Body of pancreas (tissue), 4 donors: ENCODE results near the gene COL23A1. TPM values are rescaled to one million over a fixed set of nuclear protein-coding genes. Genes with fewer than 3 reads are reported as not detected.

Experiments
- ATAC-seq: fragments of 150-250 bp; one replicate; pipeline ENCODE4 v1.9.1; 2016
- DNase-seq, 4 donors: peaks; one replicate each; pipeline ENCODE4 v3.0.0-alpha.2; 2019
- H3K27ac ChIP-seq, 4 donors: fragments of 200-600 bp; sonication (generic); 1 replicate in 3 of 4; 2 replicates in 1 of 4; pipeline versions ENCODE4 v1.5.1 to v1.6.1; 2016 to 2019; ENCODE audit warnings: mild to moderate bottlenecking in 1 of 4, mixed read lengths in 1 of 4, moderate library complexity in 1 of 4
- H3K27me3 ChIP-seq, 2 donors: fragments of 200-600 bp; sonication (generic); one replicate each; pipeline ENCODE4 v1.6.0; 2016; ENCODE audit warnings: mild to moderate bottlenecking in 1 of 2
- H3K36me3 ChIP-seq, 2 donors: fragments of 200-600 bp; sonication (generic); replicated peaks in 1 of 2; 2 replicates each; pipeline ENCODE4 v1.5.1; 2016; ENCODE audit warnings: low read depth in 2 of 2; ENCODE audit not compliant: insufficient read depth in 1 of 2
- H3K4me1 ChIP-seq: fragments of 200-600 bp; sonication (generic); one replicate; pipeline ENCODE4 v1.6.0; 2016
- H3K4me3 ChIP-seq, 2 donors: fragments of 200-600 bp; sonication (generic); 1 replicate in 1 of 2; 2 replicates in 1 of 2; pipeline ENCODE4 v1.5.1; 2016 to 2019
- H3K9me3 ChIP-seq, 3 donors: fragments of 200-600 bp; sonication (generic); 1 replicate in 2 of 3; 2 replicates in 1 of 3; pipeline ENCODE4 v1.5.1; 2016
- POLR2A ChIP-seq, 3 donors: fragments of 450-650 bp; IDR thresholded peaks; one replicate each; pipeline ENCODE4 v1.6.1; 2016; ENCODE audit warnings: antibody characterized with exemption in 3 of 3, mild to moderate bottlenecking in 2 of 3
- WGBS, 2 donors: methylation state at CpG; one replicate each; pipeline ENCODE4 v1.1.5; 2017; 5-methylcytosine and 5-hydroxymethylcytosine counted together
- intact Hi-C: fragments of 100-400 bp; cut with DNase I; formaldehyde crosslinking; loops from one replicate; pipeline ENCODE4 v1.15.1; 2023
- total RNA-seq, 2 donors: library from RNA; depleted of rRNA; stranded (reverse); fragments of >200 nt; gene quantifications; one replicate each; pipeline ENCODE4 v1.1.0, GENCODE V29; 2016
- TF ChIP-seq, protein P1 (sequence below), 7 experiments: fragments of 450-650 bp in 4 of 7; fragments of 200-600 bp in 3 of 7; sonication (generic) in 3 of 7; IDR thresholded peaks; one replicate each; pipeline ENCODE4 v1.5.1; 2016 to 2019; ENCODE audit warnings: antibody characterized with exemption in 7 of 7

The COL23A1 gene
- total RNA-seq, 2 donors from 2014 or later = not detected

DNA sequence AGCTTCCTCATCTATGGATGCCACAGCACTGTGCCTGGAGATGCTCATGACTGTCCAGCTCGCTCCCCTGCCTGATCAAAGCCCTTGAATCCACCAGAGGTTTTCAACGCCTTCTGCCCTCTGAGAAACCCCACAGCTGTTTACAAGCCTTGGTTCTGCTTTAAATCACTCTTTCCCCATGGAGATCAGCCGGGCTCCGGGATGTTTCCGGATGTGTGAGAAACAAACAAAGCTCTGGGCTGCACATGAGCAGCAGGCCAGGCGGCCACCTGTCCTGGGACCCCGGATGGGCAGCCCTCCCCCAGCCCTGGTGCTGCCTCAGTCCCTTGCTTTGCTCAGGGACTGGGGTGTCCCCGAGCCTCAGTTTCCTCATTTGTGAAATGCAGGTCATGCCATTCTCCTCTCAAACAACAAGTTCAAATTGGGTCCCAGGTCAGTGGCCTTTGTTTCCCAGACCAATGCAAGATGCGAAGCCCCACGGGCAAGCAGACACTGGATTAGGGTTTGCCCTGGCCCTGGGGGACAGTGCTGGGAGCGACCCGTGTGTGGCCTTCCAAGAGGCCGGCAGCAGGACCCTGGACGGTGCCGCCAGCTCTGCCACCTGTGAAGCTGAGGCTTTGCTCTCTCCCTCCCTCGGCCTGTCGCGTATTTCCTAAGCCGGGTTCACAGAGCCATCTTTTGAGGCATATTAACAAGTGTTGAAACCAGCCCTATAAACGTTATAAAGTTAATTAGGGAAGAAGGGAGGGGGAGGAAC lies 315.2 kb downstream of the COL23A1 start:
- no peaks in the 10 kb centered on the region for H3K36me3 ChIP-seq
- H3K27me3 ChIP-seq = no peaks in the 10 kb centered on the region
- TF ChIP-seq POLR2A (IDR thresholded peaks at IDR 0.05) = no peak
- TF ChIP-seq, protein P1, sequence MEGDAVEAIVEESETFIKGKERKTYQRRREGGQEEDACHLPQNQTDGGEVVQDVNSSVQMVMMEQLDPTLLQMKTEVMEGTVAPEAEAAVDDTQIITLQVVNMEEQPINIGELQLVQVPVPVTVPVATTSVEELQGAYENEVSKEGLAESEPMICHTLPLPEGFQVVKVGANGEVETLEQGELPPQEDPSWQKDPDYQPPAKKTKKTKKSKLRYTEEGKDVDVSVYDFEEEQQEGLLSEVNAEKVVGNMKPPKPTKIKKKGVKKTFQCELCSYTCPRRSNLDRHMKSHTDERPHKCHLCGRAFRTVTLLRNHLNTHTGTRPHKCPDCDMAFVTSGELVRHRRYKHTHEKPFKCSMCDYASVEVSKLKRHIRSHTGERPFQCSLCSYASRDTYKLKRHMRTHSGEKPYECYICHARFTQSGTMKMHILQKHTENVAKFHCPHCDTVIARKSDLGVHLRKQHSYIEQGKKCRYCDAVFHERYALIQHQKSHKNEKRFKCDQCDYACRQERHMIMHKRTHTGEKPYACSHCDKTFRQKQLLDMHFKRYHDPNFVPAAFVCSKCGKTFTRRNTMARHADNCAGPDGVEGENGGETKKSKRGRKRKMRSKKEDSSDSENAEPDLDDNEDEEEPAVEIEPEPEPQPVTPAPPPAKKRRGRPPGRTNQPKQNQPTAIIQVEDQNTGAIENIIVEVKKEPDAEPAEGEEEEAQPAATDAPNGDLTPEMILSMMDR (IDR thresholded peaks at IDR 0.05) = no peak
- H3K4me1 ChIP-seq = peaks cover 3% of the 10 kb centered on the region
- ATAC-seq (no peak), DNase-seq (no peak)
- H3K27ac ChIP-seq = no peak overlapping the region
- peaks cover 0 to 8% (median 0%) of the 10 kb centered on the region in 3 donors for H3K9me3 ChIP-seq
- no peak overlapping the region for H3K4me3 ChIP-seq
- WGBS, 2 donors = 64 to 65% methylated on average over 20 of the region's 20 CpGs
- intact Hi-C loops = no loop called here

DNA sequence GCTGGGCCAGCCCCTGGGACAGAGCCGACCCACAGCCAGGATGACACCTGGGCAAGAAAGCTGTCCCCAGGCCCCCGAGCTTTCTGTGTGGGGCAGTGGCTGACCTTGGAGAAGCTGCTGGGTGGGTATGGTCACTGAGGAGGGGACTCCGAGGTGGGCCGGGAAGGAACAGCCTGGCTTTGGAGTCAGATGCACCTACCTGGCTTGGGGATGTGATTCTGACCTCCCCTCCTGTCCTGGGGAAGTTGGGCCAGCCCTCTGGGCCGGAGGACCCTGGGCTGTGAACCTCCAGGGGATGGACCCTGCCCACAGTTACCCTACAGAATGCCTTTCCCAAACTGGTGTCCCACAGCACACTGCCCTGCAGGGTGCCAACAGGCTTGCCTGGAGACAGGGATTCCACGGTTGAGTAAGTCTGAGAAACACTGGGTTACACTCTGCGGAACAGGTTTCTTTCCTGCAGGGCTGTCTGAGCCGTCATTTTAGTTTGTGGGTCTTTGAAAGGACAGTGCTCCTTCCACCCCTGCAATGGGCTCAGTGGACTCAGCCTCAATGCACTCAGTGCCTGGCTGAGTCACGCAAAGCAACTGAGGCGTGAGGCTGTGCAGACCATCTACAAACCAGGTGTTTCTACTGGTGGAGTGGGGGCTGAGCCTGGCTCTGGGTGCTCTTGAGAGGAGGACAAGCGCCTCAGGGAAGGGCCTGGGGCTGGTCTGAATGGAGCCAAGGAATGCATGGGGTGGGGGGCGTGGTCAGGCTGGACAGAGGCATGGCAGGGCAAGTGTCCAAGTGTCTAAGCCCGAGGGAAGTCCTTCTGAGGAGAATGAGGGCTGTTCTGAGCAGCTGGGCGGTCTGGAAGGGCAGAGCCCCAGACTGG lies 316.3 kb downstream of the COL23A1 start:
- H3K4me1 ChIP-seq = no peaks in the 10 kb centered on the region
- no peak for ATAC-seq
- no peaks in the 10 kb centered on the region for H3K36me3 ChIP-seq
- no peak for DNase-seq
- no peak overlapping the region for H3K4me3 ChIP-seq
- no peak overlapping the region for H3K27ac ChIP-seq
- H3K27me3 ChIP-seq = no peaks in the 10 kb centered on the region
- H3K9me3 ChIP-seq = peaks cover 0 to 8% (median 0%) of the 10 kb centered on the region in 3 donors
- TF ChIP-seq POLR2A (IDR thresholded peaks at IDR 0.05) = no peak
- TF ChIP-seq, protein P1 (IDR thresholded peaks at IDR 0.05) = no peak
- intact Hi-C loops = no loop called here
- 64% methylated on average over 8 to 14 of the region's 14 CpGs for WGBS, 2 donors

DNA sequence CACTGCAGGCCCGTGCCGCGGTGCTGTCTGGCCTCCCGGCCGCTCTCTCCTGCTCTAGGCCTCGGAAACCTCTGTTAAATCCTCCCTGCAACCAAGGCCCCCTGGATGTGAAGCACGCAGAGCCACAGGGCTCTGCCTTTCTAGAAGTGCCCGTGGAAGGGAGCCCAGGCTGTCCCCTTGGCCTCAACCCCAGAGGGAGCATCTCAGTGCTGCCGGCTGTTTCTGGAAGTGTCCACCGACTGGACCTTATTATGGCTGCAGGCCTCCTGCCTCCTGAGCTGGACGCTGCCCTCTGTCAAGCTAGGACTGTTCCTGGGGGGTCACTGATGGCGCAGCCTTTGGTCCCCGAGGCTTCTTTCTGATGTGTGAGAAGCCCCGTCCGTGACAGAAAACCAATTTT lies 317.2 kb downstream of the COL23A1 start:
- peaks cover 0 to 8% (median 0%) of the 10 kb centered on the region in 3 donors for H3K9me3 ChIP-seq
- H3K27ac ChIP-seq = no peak overlapping the region
- DNase-seq (no peak), ATAC-seq (no peak)
- H3K36me3 ChIP-seq = no peaks in the 10 kb centered on the region
- no peaks in the 10 kb centered on the region for H3K4me1 ChIP-seq
- intact Hi-C loops = no loop called here
- H3K27me3 ChIP-seq = no peaks in the 10 kb centered on the region
- no peak overlapping the region for H3K4me3 ChIP-seq
- WGBS, 2 donors = 73 to 78% methylated on average over 6 to 15 of the region's 15 CpGs
- no peak for TF ChIP-seq POLR2A (IDR thresholded peaks at IDR 0.05)
- TF ChIP-seq, protein P1 (IDR thresholded peaks at IDR 0.05) = no peak

DNA sequence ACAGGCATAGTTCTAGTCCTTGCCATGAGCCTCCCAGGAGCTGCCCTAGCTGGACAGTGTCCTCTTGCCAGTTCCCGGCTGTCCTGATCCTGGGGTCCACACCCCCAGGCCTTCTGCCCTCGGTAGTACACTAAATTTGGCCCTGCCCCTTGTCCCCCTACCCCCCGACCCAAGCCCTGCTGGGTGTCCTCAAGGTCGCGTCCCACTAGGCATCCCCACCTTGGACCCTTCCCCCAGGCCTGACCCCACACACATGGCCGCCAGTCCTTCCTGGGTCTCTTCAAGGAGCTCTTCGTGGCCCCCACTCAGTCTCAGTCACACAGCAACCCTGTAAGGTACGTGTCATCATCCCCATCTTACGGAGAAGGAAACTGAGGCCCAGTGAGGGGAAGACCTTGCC lies 317.6 kb downstream of the COL23A1 start:
- Histone ChIP-seq H3K27me3 (no peaks in the 10 kb centered on the region), H3K4me1 (no peaks in the 10 kb centered on the region), H3K9me3 (peaks cover 0 to 8% (median 0%) of the 10 kb centered on the region in 3 donors), H3K4me3 (no peak overlapping the region), H3K27ac (no peak overlapping the region), H3K36me3 (no peaks in the 10 kb centered on the region)
- ATAC-seq = no peak
- intact Hi-C loops = no loop called here
- WGBS, 2 donors = 78 to 83% methylated on average over 1 to 7 of the region's 9 CpGs
- no peak for DNase-seq
- TF ChIP-seq, protein P1 (IDR thresholded peaks at IDR 0.05) = no peak
- TF ChIP-seq POLR2A (IDR thresholded peaks at IDR 0.05) = no peak
